ENCODE data around the gene SCGB1D1. TPM values are rescaled to one million over a fixed set of nuclear protein-coding genes. Genes with fewer than 3 reads are reported as not detected.

SCGB1D1 gene
- total and polyA plus RNA-seq, 3 experiments from 2014 or later = not detected

DNA sequence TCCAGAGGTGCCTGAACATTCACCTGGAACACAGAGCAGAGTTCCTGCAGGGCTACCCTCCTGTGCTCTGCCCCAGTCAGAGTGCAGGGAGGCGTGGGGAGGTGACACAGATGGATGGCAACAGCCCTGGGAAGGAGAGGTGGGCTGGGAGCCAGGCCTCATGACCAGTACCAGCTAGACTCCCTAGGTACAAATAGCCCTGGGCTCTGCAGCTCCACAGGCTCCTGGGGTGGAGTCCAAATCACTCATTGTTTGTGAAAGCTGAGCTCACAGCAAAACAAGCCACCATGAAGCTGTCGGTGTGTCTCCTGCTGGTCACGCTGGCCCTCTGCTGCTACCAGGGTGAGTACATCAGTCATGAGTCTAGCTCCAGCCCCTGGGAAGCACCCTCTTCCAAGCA lies 52.0 kb downstream of the SCGB1D1 start, which contains the start of gene SCGB1D2:
TSS of gene SCGB1D2 (plus strand) at position 219 of the 400 bp plus-strand sequence. CDS start at position 288, 69 bp downstream.
- H3K27ac Mint-ChIP-seq = no peak within 1 kb of the TSS
- H3K9me3 Mint-ChIP-seq = peaks cover 0 to 2% (median 0%) of the 10 kb centered on the region in 5 donors
- DNase-seq = no peak
- CTCF ChIA-PET = no interaction called here
- H3K9me3 ChIP-seq (ENCODE audit: low read length) = no peaks in the 10 kb centered on the region
- POLR2A ChIA-PET = no interaction called here
- H3K27me3 ChIP-seq (ENCODE audit: insufficient read depth, low read length, poor library complexity, severe bottlenecking) = peaks cover 6% of the 10 kb centered on the region
- H3K36me3 ChIP-seq (ENCODE audit: insufficient read depth, low read length) = no peaks in the 10 kb centered on the region
- H3K4me1 ChIP-seq (ENCODE audit: insufficient read depth, low read length) = no peaks in the 10 kb centered on the region
- peaks cover 27 to 67% of the 10 kb centered on the region in 2 donors for H3K27me3 Mint-ChIP-seq
- H3K36me3 Mint-ChIP-seq = no peaks in the 10 kb centered on the region
- H3K4me1 Mint-ChIP-seq = no peaks in the 10 kb centered on the region
- H3K4me3 Mint-ChIP-seq = no peak within 1 kb of the TSS
- no peak within 1 kb of the TSS for H3K27ac ChIP-seq (ENCODE audit: low read depth, low read length)
- H3K4me3 ChIP-seq (ENCODE audit: low read length) = no peak within 1 kb of the TSS

Other genes starting within 250 kb of the SCGB1D1 start
- gene BEST1, start 239.9 kb upstream of the SCGB1D1 start, total RNA-seq = under 1 TPM in 1 of 2 experiments, not detected in 1; 0.09 TPM
- gene BEST1, start 239.9 kb upstream of the SCGB1D1 start, polyA plus RNA-seq = 1.5 TPM
- gene FTH1, start 222.6 kb upstream of the SCGB1D1 start, total RNA-seq = 100 to 1,000 TPM; 490 to 506 TPM
- gene FTH1, start 222.6 kb upstream of the SCGB1D1 start, polyA plus RNA-seq = 2,741 TPM
- gene INCENP, start 66.2 kb upstream of the SCGB1D1 start, total RNA-seq = 10 to 100 TPM; 65.5 to 69.5 TPM
- 3.1 TPM for gene INCENP, start 66.2 kb upstream of the SCGB1D1 start, polyA plus RNA-seq
- gene SCGB2A1, start 18.5 kb downstream of the SCGB1D1 start, total RNA-seq = not detected
- gene SCGB2A1, start 18.5 kb downstream of the SCGB1D1 start, polyA plus RNA-seq = not detected
- gene SCGB1D2, start 52.0 kb downstream of the SCGB1D1 start, total RNA-seq = not detected
- not detected for gene SCGB1D2, start 52.0 kb downstream of the SCGB1D1 start, polyA plus RNA-seq
- gene SCGB2A2, start 79.9 kb downstream of the SCGB1D1 start, total RNA-seq = not detected
- gene SCGB2A2, start 79.9 kb downstream of the SCGB1D1 start, polyA plus RNA-seq = not detected
- not detected for gene SCGB1D4, start 108.9 kb downstream of the SCGB1D1 start, total RNA-seq
- not detected for gene SCGB1D4, start 108.9 kb downstream of the SCGB1D1 start, polyA plus RNA-seq
- gene ASRGL1, start 147.2 kb downstream of the SCGB1D1 start, total RNA-seq = 1 to 10 TPM; 6.1 to 6.5 TPM
- gene ASRGL1, start 147.2 kb downstream of the SCGB1D1 start, polyA plus RNA-seq = 2.7 TPM
- gene SCGB1A1, start 228.8 kb downstream of the SCGB1D1 start, total RNA-seq = not detected
- not detected for gene SCGB1A1, start 228.8 kb downstream of the SCGB1D1 start, polyA plus RNA-seq